ENCODE measurements around the gene OR4D9.

The OR4D9 gene

DNA sequence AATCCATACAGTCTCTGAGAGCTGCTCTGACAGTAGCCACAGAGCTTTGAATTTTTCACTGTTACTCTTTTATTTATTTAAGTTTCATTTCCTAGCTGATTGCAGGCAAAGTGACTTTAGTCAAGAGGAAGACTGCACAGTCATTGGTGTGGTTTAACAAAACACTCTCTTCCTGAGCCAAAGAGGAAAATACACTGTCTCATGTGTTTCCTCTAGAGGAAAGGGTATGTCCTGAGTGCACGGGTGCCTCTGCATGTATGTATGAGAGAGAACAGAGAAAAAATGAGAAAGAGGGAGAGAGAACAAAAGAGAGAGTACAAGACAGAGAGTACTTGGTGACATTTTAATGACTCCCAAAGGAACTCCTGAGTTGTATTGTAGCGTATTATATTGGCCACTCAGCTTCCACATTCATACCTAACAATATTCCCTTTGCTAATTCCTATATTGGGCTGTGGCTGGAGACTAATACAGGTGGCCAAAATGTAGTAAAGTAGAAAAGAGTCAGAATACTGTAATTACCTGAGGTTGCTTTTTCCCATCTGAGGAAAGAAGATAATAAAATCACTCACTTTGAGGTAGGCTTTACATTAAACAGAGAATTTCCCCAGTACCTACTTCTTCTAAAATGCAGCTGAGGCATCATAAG is at the start of gene OR4D9:
TSS of gene OR4D9 (plus strand) at position 599 of the 649 bp plus-strand sequence. CDS start 3,374 bp downstream, outside the sequence.
- no peak for DNase-seq (ENCODE audit: extremely low read depth, insufficient read length)

DNA sequence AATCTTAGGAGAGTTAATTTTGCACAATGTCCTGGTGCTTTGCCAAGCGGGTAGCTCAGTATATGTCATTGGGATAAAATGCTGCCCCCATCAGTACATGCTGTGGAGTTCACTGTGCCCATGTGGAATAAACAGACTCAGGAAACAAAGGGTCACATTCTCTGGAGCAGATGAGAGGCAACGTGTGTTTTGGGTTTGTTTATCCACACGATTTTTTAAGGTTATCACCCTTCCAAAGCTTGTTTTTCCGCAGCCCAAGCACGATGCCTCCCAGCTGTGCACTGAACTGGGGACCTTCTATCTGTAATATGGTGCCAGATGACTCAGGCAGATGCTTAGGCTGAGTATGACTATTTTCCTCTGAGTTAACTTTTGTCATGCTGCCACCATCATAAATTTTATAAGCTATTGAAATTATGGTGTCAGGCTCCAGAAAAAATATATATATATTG is 48.1 kb upstream of the OR4D9 start:
- no peak for DNase-seq (ENCODE audit: extremely low read depth, insufficient read length)
- Histone ChIP-seq H3K36me3 (ENCODE audit: control insufficient read depth, insufficient read depth, low read length) (no peaks in the 10 kb centered on the region), H3K4me3 (replicated peaks; ENCODE audit: low read depth, low read length) (no peak overlapping the region), H3K27me3 (replicated peaks; ENCODE audit: control insufficient read depth, insufficient read depth, low read length) (no peaks in the 10 kb centered on the region)
- TF ChIP-seq, protein P1, sequence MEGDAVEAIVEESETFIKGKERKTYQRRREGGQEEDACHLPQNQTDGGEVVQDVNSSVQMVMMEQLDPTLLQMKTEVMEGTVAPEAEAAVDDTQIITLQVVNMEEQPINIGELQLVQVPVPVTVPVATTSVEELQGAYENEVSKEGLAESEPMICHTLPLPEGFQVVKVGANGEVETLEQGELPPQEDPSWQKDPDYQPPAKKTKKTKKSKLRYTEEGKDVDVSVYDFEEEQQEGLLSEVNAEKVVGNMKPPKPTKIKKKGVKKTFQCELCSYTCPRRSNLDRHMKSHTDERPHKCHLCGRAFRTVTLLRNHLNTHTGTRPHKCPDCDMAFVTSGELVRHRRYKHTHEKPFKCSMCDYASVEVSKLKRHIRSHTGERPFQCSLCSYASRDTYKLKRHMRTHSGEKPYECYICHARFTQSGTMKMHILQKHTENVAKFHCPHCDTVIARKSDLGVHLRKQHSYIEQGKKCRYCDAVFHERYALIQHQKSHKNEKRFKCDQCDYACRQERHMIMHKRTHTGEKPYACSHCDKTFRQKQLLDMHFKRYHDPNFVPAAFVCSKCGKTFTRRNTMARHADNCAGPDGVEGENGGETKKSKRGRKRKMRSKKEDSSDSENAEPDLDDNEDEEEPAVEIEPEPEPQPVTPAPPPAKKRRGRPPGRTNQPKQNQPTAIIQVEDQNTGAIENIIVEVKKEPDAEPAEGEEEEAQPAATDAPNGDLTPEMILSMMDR (IDR thresholded peaks at IDR 0.05; ENCODE audit: insufficient read depth, low read length, poor library complexity, severe bottlenecking): no peak

More for the DNA sequence above, at the start of gene OR4D9:
- Histone ChIP-seq H3K36me3 (ENCODE audit: control insufficient read depth, insufficient read depth, low read length) (no peaks in the 10 kb centered on the region), H3K27me3 (replicated peaks; ENCODE audit: control insufficient read depth, insufficient read depth, low read length) (no peaks in the 10 kb centered on the region), H3K4me3 (replicated peaks; ENCODE audit: low read depth, low read length) (no peak within 1 kb of the TSS)
- TF ChIP-seq, protein P1 (IDR thresholded peaks at IDR 0.05; ENCODE audit: insufficient read depth, low read length, poor library complexity, severe bottlenecking): no peak

DNA sequence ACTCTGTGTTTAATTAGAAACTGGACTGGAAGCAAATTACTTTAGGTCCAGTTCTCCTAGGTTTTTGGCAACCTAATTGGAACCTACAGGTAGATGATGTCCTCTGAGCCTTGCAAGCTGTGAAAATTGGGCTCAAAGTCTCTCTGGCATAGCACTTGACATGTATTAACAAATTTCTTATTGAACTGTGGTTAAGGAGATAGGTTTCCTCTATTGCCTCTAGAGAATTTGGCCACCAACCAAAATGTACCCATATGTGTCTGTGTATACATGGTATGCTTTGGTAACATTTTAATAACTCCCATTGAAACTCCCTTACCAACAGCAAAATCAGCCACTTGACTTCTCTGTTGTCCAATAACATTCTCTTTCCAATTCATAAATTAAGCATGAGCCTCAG is 38.3 kb upstream of the OR4D9 start, which contains the start of gene OR4D10:
TSS of gene OR4D10 (plus strand) at position 301 of the 400 bp plus-strand sequence. CDS start 4,115 bp downstream, outside the sequence.
- Histone ChIP-seq H3K27me3 (replicated peaks; ENCODE audit: control insufficient read depth, insufficient read depth, low read length) (no peaks in the 10 kb centered on the region), H3K4me3 (replicated peaks; ENCODE audit: low read depth, low read length) (no peak within 1 kb of the TSS), H3K36me3 (ENCODE audit: control insufficient read depth, insufficient read depth, low read length) (no peaks in the 10 kb centered on the region)
- TF ChIP-seq, protein P1 (IDR thresholded peaks at IDR 0.05; ENCODE audit: insufficient read depth, low read length, poor library complexity, severe bottlenecking): no peak
- no peak for DNase-seq (ENCODE audit: extremely low read depth, insufficient read length)

DNA sequence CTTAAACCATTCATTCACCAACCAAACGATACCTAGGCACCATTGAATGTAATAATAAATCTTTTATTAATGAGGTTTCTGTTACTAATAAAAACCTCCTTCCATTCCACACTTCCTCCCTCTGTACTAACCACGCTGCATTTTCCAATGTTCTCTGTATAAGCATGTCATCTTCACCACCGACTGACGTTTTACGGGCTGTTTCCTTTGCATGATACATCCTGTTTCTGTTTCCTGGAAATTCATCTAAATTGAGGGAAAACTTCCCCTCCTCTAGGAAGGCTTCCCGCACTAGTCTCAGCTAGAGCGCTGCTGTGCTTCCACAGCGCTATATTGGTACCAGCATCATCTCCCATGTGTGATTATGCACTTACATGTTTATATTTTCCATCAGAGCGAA is 36.2 kb upstream of the OR4D9 start:
- Histone ChIP-seq H3K36me3 (ENCODE audit: control insufficient read depth, insufficient read depth, low read length) (no peaks in the 10 kb centered on the region), H3K27me3 (replicated peaks; ENCODE audit: control insufficient read depth, insufficient read depth, low read length) (no peaks in the 10 kb centered on the region), H3K4me3 (replicated peaks; ENCODE audit: low read depth, low read length) (no peak overlapping the region)
- TF ChIP-seq, protein P1 (IDR thresholded peaks at IDR 0.05; ENCODE audit: insufficient read depth, low read length, poor library complexity, severe bottlenecking): no peak
- no peak for DNase-seq (ENCODE audit: extremely low read depth, insufficient read length)

DNA sequence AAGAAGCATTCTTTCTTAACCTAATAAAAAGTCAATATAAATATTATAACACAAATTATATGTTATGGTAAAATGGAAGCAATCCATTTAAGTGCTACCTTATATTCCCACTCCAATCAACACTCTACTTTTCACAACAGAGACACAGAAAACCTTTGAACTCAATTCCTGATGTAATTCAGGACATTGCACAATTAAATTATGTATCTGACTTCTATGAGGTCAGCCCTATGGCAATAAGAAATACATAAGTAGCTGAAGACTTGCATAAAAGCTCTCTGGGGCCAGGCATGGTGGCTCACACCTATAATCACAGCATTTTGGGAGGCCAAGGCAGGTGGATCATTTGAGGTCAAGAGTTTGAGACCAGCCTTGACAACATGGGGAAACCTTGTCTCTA is 31.4 kb upstream of the OR4D9 start:
- no peak for DNase-seq (ENCODE audit: extremely low read depth, insufficient read length)
- H3K4me3 ChIP-seq (replicated peaks; ENCODE audit: low read depth, low read length): no peak overlapping the region
- no peaks in the 10 kb centered on the region for H3K27me3 ChIP-seq (replicated peaks; ENCODE audit: control insufficient read depth, insufficient read depth, low read length)
- H3K36me3 ChIP-seq (ENCODE audit: control insufficient read depth, insufficient read depth, low read length): no peaks in the 10 kb centered on the region
- TF ChIP-seq, protein P1 (IDR thresholded peaks at IDR 0.05; ENCODE audit: insufficient read depth, low read length, poor library complexity, severe bottlenecking): no peak
